ENCODE data around the gene WNT7A. TPM values are rescaled to one million over a fixed set of nuclear protein-coding genes. Genes with fewer than 3 reads are reported as not detected.

WNT7A gene
- total and polyA plus RNA-seq, 2 donors (not counting 1 experiment from before 2014, with no cell fraction given): not detected

DNA sequence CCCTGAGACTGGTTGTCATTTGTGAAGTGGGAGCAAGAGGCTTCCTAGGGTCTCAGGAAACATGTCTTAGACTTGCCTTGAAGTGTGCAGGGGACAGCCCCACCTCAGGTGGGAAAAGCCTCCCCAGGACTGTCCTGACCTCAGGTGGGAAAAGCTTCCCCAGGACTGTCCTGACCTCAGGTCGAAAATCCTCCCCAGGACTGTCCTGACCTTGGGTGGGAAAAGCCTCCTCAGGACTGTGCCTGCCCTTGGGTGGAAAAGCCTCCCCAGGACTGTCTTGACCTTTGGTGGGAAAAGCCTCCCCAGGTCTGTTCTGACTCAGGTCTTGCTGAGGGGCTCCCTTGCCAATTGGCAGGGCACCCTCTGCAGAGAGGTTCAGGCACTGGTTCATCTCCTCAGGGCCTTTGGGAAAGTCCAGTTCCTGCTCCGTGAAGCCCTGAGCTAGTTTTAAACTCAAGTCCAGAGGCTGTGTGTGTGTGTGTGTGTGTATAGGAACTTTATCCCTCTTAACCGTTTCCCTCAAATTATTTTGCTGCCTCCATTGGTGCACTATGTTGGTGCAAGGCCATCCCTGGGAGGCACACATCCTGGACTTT lies 64.7 kb downstream of the WNT7A start:
- no peaks in the 10 kb centered on the region for H3K4me1 ChIP-seq (ENCODE audit: control insufficient read depth in 2 of 2, insufficient read depth in 2 of 2, low read length in 2 of 2)
- no peak overlapping the region for H3K4me3 ChIP-seq (ENCODE audit: control extremely low read depth in 1 of 5, extremely low read depth in 1 of 5, insufficient read depth in 1 of 5, low read depth in 2 of 5, low read length in 4 of 5)
- intact Hi-C loops (cut with micrococcal nuclease): no loop called here
- H3K36me3 ChIP-seq (replicated peaks in 1 of 2; ENCODE audit: control extremely low read depth in 1 of 2, control insufficient read depth in 1 of 2, extremely low read depth in 1 of 2, insufficient read depth in 2 of 2, low read length in 1 of 2): no peaks in the 10 kb centered on the region
- 75% methylated on average over 2 of the region's 3 CpGs for WGBS (ENCODE audit: insufficient coverage)
- no peak overlapping the region for H3K4me2 ChIP-seq (replicated peaks; ENCODE audit: low read depth, low read length, poor library complexity, severe bottlenecking)
- H3K27ac Mint-ChIP-seq: no peak overlapping the region
- H3K9me3 ChIP-seq (ENCODE audit: control extremely low read depth in 1 of 3, control insufficient read depth in 2 of 3, insufficient read depth in 1 of 3, low read length in 2 of 3): peaks cover 1 to 76% (median 28%) of the 10 kb centered on the region in 3 donors
- H3K9ac ChIP-seq (ENCODE audit: low read length): no peak overlapping the region
- no peak for ATAC-seq (ENCODE audit: low read depth)
- no peak overlapping the region for H3K27ac ChIP-seq (ENCODE audit: low read length in 2 of 2)
- H3K4me3 Mint-ChIP-seq: no peak overlapping the region
- H2AFZ ChIP-seq (ENCODE audit: insufficient read depth, low read depth, low read length, poor library complexity, severe bottlenecking): no peak overlapping the region
- no peaks in the 10 kb centered on the region for H4K20me1 ChIP-seq (ENCODE audit: control insufficient read depth, insufficient read depth, low read length, poor library complexity, severe bottlenecking)
- H3K27me3 ChIP-seq (replicated peaks in 1 of 4; ENCODE audit: control extremely low read depth in 1 of 4, control insufficient read depth in 3 of 4, insufficient read depth in 4 of 4, low read length in 3 of 4): no peaks in the 10 kb centered on the region
- peaks cover 8% of the 10 kb centered on the region for H3K9me3 Mint-ChIP-seq (ENCODE audit: insufficient read depth)
- no peak for DNase-seq
- CTCF ChIA-PET: no interaction called here
- no peaks in the 10 kb centered on the region for H3K4me1 Mint-ChIP-seq
- TF ChIP-seq EZH2 (IDR thresholded peaks at IDR 0.05; ENCODE audit: borderline replicate concordance, insufficient read depth, low read depth, low read length, poor library complexity, severe bottlenecking): no peak
- TF ChIP-seq, protein P1, sequence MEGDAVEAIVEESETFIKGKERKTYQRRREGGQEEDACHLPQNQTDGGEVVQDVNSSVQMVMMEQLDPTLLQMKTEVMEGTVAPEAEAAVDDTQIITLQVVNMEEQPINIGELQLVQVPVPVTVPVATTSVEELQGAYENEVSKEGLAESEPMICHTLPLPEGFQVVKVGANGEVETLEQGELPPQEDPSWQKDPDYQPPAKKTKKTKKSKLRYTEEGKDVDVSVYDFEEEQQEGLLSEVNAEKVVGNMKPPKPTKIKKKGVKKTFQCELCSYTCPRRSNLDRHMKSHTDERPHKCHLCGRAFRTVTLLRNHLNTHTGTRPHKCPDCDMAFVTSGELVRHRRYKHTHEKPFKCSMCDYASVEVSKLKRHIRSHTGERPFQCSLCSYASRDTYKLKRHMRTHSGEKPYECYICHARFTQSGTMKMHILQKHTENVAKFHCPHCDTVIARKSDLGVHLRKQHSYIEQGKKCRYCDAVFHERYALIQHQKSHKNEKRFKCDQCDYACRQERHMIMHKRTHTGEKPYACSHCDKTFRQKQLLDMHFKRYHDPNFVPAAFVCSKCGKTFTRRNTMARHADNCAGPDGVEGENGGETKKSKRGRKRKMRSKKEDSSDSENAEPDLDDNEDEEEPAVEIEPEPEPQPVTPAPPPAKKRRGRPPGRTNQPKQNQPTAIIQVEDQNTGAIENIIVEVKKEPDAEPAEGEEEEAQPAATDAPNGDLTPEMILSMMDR (IDR thresholded peaks at IDR 0.05): no peak
- POLR2A ChIA-PET: no interaction called here
- H3K27me3 Mint-ChIP-seq: peaks cover 3% of the 10 kb centered on the region
- H3K79me2 ChIP-seq (ENCODE audit: control insufficient read depth, insufficient read depth, low read length): no peaks in the 10 kb centered on the region

DNA sequence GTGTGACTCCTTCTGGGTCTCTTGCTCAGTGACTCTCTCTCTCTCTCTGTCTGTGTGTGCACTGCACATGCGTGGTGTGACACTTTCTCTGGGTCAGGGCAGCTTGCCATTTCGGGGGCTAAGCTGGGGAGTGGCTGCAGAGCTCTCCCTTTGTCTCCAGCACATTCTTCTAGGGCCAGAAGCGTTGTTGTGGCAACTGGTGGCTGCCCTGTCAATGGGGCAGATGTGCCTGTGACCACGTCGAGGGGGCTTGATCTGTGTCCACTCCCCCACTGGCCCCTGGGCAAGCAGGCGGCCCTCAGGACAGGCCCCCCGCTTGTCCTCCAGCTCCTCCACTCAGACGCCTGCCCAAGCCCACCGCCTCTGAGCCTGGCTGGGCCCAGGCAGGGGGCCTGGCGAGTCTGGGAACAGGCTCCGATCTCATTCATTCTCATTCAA lies 67.8 kb downstream of the WNT7A start:
- H2AFZ ChIP-seq (ENCODE audit: insufficient read depth, low read depth, low read length, poor library complexity, severe bottlenecking): no peak overlapping the region
- ATAC-seq (ENCODE audit: low read depth): no peak
- H3K4me3 ChIP-seq (ENCODE audit: control extremely low read depth in 1 of 5, extremely low read depth in 1 of 5, insufficient read depth in 1 of 5, low read depth in 2 of 5, low read length in 4 of 5): no peak overlapping the region
- no peaks in the 10 kb centered on the region for H4K20me1 ChIP-seq (ENCODE audit: control insufficient read depth, insufficient read depth, low read length, poor library complexity, severe bottlenecking)
- POLR2A ChIA-PET: no interaction called here
- peaks cover 1 to 64% (median 28%) of the 10 kb centered on the region in 3 donors for H3K9me3 ChIP-seq (ENCODE audit: control extremely low read depth in 1 of 3, control insufficient read depth in 2 of 3, insufficient read depth in 1 of 3, low read length in 2 of 3)
- DNase-seq: no peak
- no peaks in the 10 kb centered on the region for H3K4me1 Mint-ChIP-seq
- no peak for TF ChIP-seq EZH2 (IDR thresholded peaks at IDR 0.05; ENCODE audit: borderline replicate concordance, insufficient read depth, low read depth, low read length, poor library complexity, severe bottlenecking)
- TF ChIP-seq, protein P1 (IDR thresholded peaks at IDR 0.05): no peak
- no peak overlapping the region for H3K27ac ChIP-seq (ENCODE audit: low read length in 2 of 2)
- no peak overlapping the region for H3K27ac Mint-ChIP-seq
- no peak overlapping the region for H3K4me3 Mint-ChIP-seq
- peaks cover 5% of the 10 kb centered on the region for H3K27me3 Mint-ChIP-seq
- CTCF ChIA-PET: no interaction called here
- intact Hi-C loops (cut with micrococcal nuclease): no loop called here
- H3K27me3 ChIP-seq (replicated peaks in 1 of 4; ENCODE audit: control extremely low read depth in 1 of 4, control insufficient read depth in 3 of 4, insufficient read depth in 4 of 4, low read length in 3 of 4): no peaks in the 10 kb centered on the region
- H3K79me2 ChIP-seq (ENCODE audit: control insufficient read depth, insufficient read depth, low read length): no peaks in the 10 kb centered on the region
- H3K9ac ChIP-seq (ENCODE audit: low read length): no peak overlapping the region
- no peak overlapping the region for H3K4me2 ChIP-seq (replicated peaks; ENCODE audit: low read depth, low read length, poor library complexity, severe bottlenecking)
- WGBS (ENCODE audit: insufficient coverage): 85% methylated on average over 11 of the region's 11 CpGs
- no peaks in the 10 kb centered on the region for H3K4me1 ChIP-seq (ENCODE audit: control insufficient read depth in 2 of 2, insufficient read depth in 2 of 2, low read length in 2 of 2)
- H3K36me3 ChIP-seq (replicated peaks in 1 of 2; ENCODE audit: control extremely low read depth in 1 of 2, control insufficient read depth in 1 of 2, extremely low read depth in 1 of 2, insufficient read depth in 2 of 2, low read length in 1 of 2): no peaks in the 10 kb centered on the region
- H3K9me3 Mint-ChIP-seq (ENCODE audit: insufficient read depth): peaks cover 8% of the 10 kb centered on the region

All from B cell (primary cell).